GM18861 (cell line): Measurements from ENCODE around the gene ARSA.
A peak's percentile ranks its signal among the peaks of the same experiment; 100 is the strongest.
"Not testable (repeated sequence)": the region's sequence is repeated elsewhere in the genome, so short reads cannot be mapped to it uniquely, and the experiment has no call there.

Experiments
- ATAC-seq: cut with Tn5 transposase; IDR thresholded peaks from one replicate; pipeline ENCODE4 v1.9.1; 2021; ENCODE audit not compliant: unreplicated experiment

The ARSA gene

GRCh38 chr22:50624347-50625130, 3.4 kb downstream of the ARSA start:
- no peak for ATAC-seq

GRCh38 chr22:50622723-50623327, 5.1 kb downstream of the ARSA start:
- ATAC-seq, result no peak

GRCh38 chr22:50621948-50622722, 5.8 kb downstream of the ARSA start:
- ATAC-seq, result no peak

- peak; percentile 32 for ATAC-seq
These were observed 6.5 kb downstream of the ARSA start for GRCh38 chr22:50621356-50621880.

GRCh38 chr22:50620593-50621355, 7.2 kb downstream of the ARSA start:
- ATAC-seq, result peak; percentile 32

GRCh38 chr22:50614296-50614695, 13.7 kb downstream of the ARSA start:
- not testable (repeated sequence) for ATAC-seq

- no peak for ATAC-seq
These were observed 14.5 kb downstream of the ARSA start for GRCh38 chr22:50613291-50613981.

GRCh38 chr22:50612528-50613221, 15.3 kb downstream of the ARSA start:
- ATAC-seq, result no peak

GRCh38 chr22:50612168-50612527, 15.8 kb downstream of the ARSA start:
- no peak for ATAC-seq

GRCh38 chr22:50611341-50612060, 16.5 kb downstream of the ARSA start:
- no peak for ATAC-seq

- ATAC-seq, result no peak
These were observed 17.4 kb downstream of the ARSA start for GRCh38 chr22:50610581-50610980.

- ATAC-seq, result no peak
These were observed 17.9 kb downstream of the ARSA start for GRCh38 chr22:50610041-50610451.

- ATAC-seq, result no peak
These were observed 18.4 kb downstream of the ARSA start for GRCh38 chr22:50609599-50609998.

- ATAC-seq, result no peak
These were observed 19.0 kb downstream of the ARSA start for GRCh38 chr22:50608996-50609395.

- ATAC-seq, result not testable (repeated sequence)
These were observed 19.7 kb downstream of the ARSA start for GRCh38 chr22:50608058-50608840.

GRCh38 chr22:50607659-50608020, 20.3 kb downstream of the ARSA start:
- ATAC-seq, result no peak

GRCh38 chr22:50606946-50607658, 20.9 kb downstream of the ARSA start:
- ATAC-seq, result no peak
